ENCODE data around the gene WSB2.
"Not testable (repeated sequence)": the region's sequence is repeated elsewhere in the genome, so short reads cannot be mapped to it uniquely, and the experiment has no call there.

WSB2 gene

GRCh38 chr12:118034429-118035189 lies 26.4 kb downstream of the WSB2 start:
- no peak for DNase-seq

GRCh38 chr12:118033902-118034301 lies 27.1 kb downstream of the WSB2 start:
- no peak for DNase-seq

GRCh38 chr12:118033323-118033722 lies 27.7 kb downstream of the WSB2 start:
- no peak for DNase-seq

GRCh38 chr12:118032188-118032587 lies 28.8 kb downstream of the WSB2 start:
- DNase-seq, result no peak

GRCh38 chr12:118029166-118029565 lies 31.8 kb downstream of the WSB2 start:
- no peak for DNase-seq

- DNase-seq, result no peak
Measured at GRCh38 chr12:118025168-118025567, 35.8 kb downstream of the WSB2 start.

- no peak for DNase-seq
Measured at GRCh38 chr12:118023301-118023860, 37.6 kb downstream of the WSB2 start.

- DNase-seq, result no peak
Measured at GRCh38 chr12:118022728-118023109, 38.3 kb downstream of the WSB2 start.

GRCh38 chr12:118022097-118022727 lies 38.8 kb downstream of the WSB2 start:
- DNase-seq, result not testable (repeated sequence)

GRCh38 chr12:118020036-118020435 lies 40.9 kb downstream of the WSB2 start:
- DNase-seq, result no peak

GRCh38 chr12:118017926-118018325 lies 43.1 kb downstream of the WSB2 start:
- DNase-seq, result no peak

- peak; percentile 97 to 98 for DNase-seq
Measured at GRCh38 chr12:118016424-118017264, 44.3 kb downstream of the WSB2 start, which contains the start of gene RFC5. RFC5 (plus strand) TSS chr12:118016703; CDS start chr12:118016828, 125 bp downstream.

- DNase-seq, result no peak
Measured at GRCh38 chr12:118015944-118016343, 45.0 kb downstream of the WSB2 start.

GRCh38 chr12:118015306-118015705 lies 45.7 kb downstream of the WSB2 start:
- no peak for DNase-seq

GRCh38 chr12:118013283-118013682 lies 47.7 kb downstream of the WSB2 start:
- DNase-seq, result no peak

- no peak for DNase-seq
Measured at GRCh38 chr12:118011961-118012360, 49.0 kb downstream of the WSB2 start.

GRCh38 chr12:118011377-118011776 lies 49.6 kb downstream of the WSB2 start:
- no peak for DNase-seq

GRCh38 chr12:118010903-118011302 lies 50.1 kb downstream of the WSB2 start:
- DNase-seq, result no peak

GRCh38 chr12:117999806-118000205 lies 61.2 kb downstream of the WSB2 start:
- DNase-seq, result peak in 1 of 2 experiments; percentile 8

GRCh38 chr12:117998719-117999118 lies 62.3 kb downstream of the WSB2 start:
- DNase-seq, result no peak

GRCh38 chr12:117994551-117995438 lies 66.2 kb downstream of the WSB2 start:
- DNase-seq, result no peak

All from stimulated activated CD4-positive, alpha-beta T cell treated with anti-CD3 and anti-CD28 coated beads, Interleukin-4, amount 100 ng/mL, for 4 hours (primary cell).